Measurements from ENCODE around the gene PRKAR1B. TPM values are rescaled to one million over a fixed set of nuclear protein-coding genes. Genes with fewer than 3 reads are reported as not detected.

Gene PRKAR1B
- total and polyA plus RNA-seq, 4 experiments from 2014 or later: 6.5 to 16.6 (median 13.7) TPM

GRCh38 chr7:587767-588166 is 139.3 kb downstream of the PRKAR1B start:
- H3K9me3 Mint-ChIP-seq: peaks cover 0 to 8% (median 0%) of the 10 kb centered on the region in 8 donors
- peak overlapping the region in 3 of 7 donors; percentile 25 to 62 (median 30) for H3K27ac Mint-ChIP-seq
- H3K27me3 ChIP-seq (ENCODE audit: insufficient read depth, low read length): no peaks in the 10 kb centered on the region
- ChIA-PET POLR2A (ENCODE audit: partially characterized antibody) (no interaction called here), CTCF (ENCODE audit: partially characterized antibody) (no interaction called here)
- H3K4me3 ChIP-seq (ENCODE audit: low read length in 2 of 2): no peak overlapping the region
- peaks cover 25% of the 10 kb centered on the region for H3K4me1 ChIP-seq (ENCODE audit: insufficient read depth, low read length)
- H3K36me3 ChIP-seq (ENCODE audit: insufficient read depth, low read length): no peaks in the 10 kb centered on the region
- no peak overlapping the region for H3K27ac ChIP-seq (ENCODE audit: low read depth, low read length)
- peaks cover 7 to 18% of the 10 kb centered on the region in 2 donors for H3K36me3 Mint-ChIP-seq
- no peaks in the 10 kb centered on the region for H3K27me3 Mint-ChIP-seq
- DNase-seq: no peak
- H3K4me3 Mint-ChIP-seq: no peak overlapping the region
- intact Hi-C loops (cut with micrococcal nuclease): no loop called here
- peaks cover 24 to 37% (median 32%) of the 10 kb centered on the region in 4 donors for H3K4me1 Mint-ChIP-seq
- H3K9me3 ChIP-seq (ENCODE audit: control insufficient read depth in 1 of 2, low read length in 2 of 2): no peaks in the 10 kb centered on the region

- intact Hi-C loops (cut with micrococcal nuclease): no loop called here
- Mint-ChIP-seq H3K4me3 (no peak overlapping the region), H3K27ac (peak overlapping the region in 4 of 7 donors; percentile 27 to 95 (median 72))
These were observed 140.6 kb downstream of the PRKAR1B start for GRCh38 chr7:586494-586893.

GRCh38 chr7:585873-586272 is 141.2 kb downstream of the PRKAR1B start:
- ChIA-PET CTCF (ENCODE audit: partially characterized antibody) (interaction anchor here (1.1 to 1.3 kb wide), 3 partner anchors 15 to 52 kb away, joined by 3 read pairs; no protein-coding TSS in a partner anchor), POLR2A (ENCODE audit: partially characterized antibody) (interaction anchor here (1.1 to 3.7 kb wide), 3 partner anchors 16 to 33 kb away, joined by 3 to 55 read pairs (median 28); no protein-coding TSS in a partner anchor)
- Mint-ChIP-seq H3K36me3 (peaks cover 7 to 18% of the 10 kb centered on the region in 2 donors), H3K9me3 (peaks cover 0 to 8% (median 0%) of the 10 kb centered on the region in 8 donors), H3K4me1 (peaks cover 24 to 44% (median 36%) of the 10 kb centered on the region in 4 donors), H3K4me3 (peak overlapping the region in 4 of 8 donors; percentile 5 to 42 (median 10)), H3K27ac (peak overlapping the region in 6 of 7 donors; percentile 57 to 98 (median 88)), H3K27me3 (no peaks in the 10 kb centered on the region)
- intact Hi-C loops (cut with micrococcal nuclease): no loop called here
- no peaks in the 10 kb centered on the region for H3K27me3 ChIP-seq (ENCODE audit: insufficient read depth, low read length)
- H3K36me3 ChIP-seq (ENCODE audit: insufficient read depth, low read length): no peaks in the 10 kb centered on the region
- H3K4me3 ChIP-seq (ENCODE audit: low read length in 2 of 2): no peak overlapping the region
- H3K4me1 ChIP-seq (ENCODE audit: insufficient read depth, low read length): peaks cover 25% of the 10 kb centered on the region
- no peaks in the 10 kb centered on the region for H3K9me3 ChIP-seq (ENCODE audit: control insufficient read depth in 1 of 2, low read length in 2 of 2)
- no peak for DNase-seq
- H3K27ac ChIP-seq (ENCODE audit: low read depth, low read length): no peak overlapping the region

More at GRCh38 chr7:586494-586893, 140.6 kb downstream of the PRKAR1B start:
- no peaks in the 10 kb centered on the region for H3K9me3 ChIP-seq (ENCODE audit: control insufficient read depth in 1 of 2, low read length in 2 of 2)
- peaks cover 25% of the 10 kb centered on the region for H3K4me1 ChIP-seq (ENCODE audit: insufficient read depth, low read length)
- no peaks in the 10 kb centered on the region for H3K27me3 ChIP-seq (ENCODE audit: insufficient read depth, low read length)
- H3K4me1 Mint-ChIP-seq: peaks cover 24 to 44% (median 34%) of the 10 kb centered on the region in 4 donors
- H3K27ac ChIP-seq (ENCODE audit: low read depth, low read length): no peak overlapping the region
- H3K4me3 ChIP-seq (ENCODE audit: low read length in 2 of 2): no peak overlapping the region
- H3K36me3 ChIP-seq (ENCODE audit: insufficient read depth, low read length): no peaks in the 10 kb centered on the region
- no peaks in the 10 kb centered on the region for H3K27me3 Mint-ChIP-seq
- peaks cover 7 to 18% of the 10 kb centered on the region in 2 donors for H3K36me3 Mint-ChIP-seq
- ChIA-PET POLR2A (ENCODE audit: partially characterized antibody) (interaction anchor here (3.7 kb wide), 1 partner anchor 15 kb away, joined by 55 read pairs; no protein-coding TSS in a partner anchor), CTCF (ENCODE audit: partially characterized antibody) (interaction anchor here (1.1 to 1.3 kb wide), 3 partner anchors 14 to 52 kb away, joined by 3 read pairs; no protein-coding TSS in a partner anchor)
- H3K9me3 Mint-ChIP-seq: peaks cover 0 to 8% (median 0%) of the 10 kb centered on the region in 8 donors
- no peak for DNase-seq

GRCh38 chr7:585229-585711 is 141.8 kb downstream of the PRKAR1B start:
- Mint-ChIP-seq H3K9me3 (peaks cover 0 to 8% (median 0%) of the 10 kb centered on the region in 8 donors), H3K27me3 (no peaks in the 10 kb centered on the region), H3K27ac (peak overlapping the region; percentile 87 to 98 (median 95)), H3K4me3 (peak overlapping the region in 6 of 8 donors; percentile 14 to 47 (median 32)), H3K4me1 (peaks cover 24 to 44% (median 36%) of the 10 kb centered on the region in 4 donors), H3K36me3 (peaks cover 7 to 18% of the 10 kb centered on the region in 2 donors)
- Histone ChIP-seq H3K27me3 (ENCODE audit: insufficient read depth, low read length) (no peaks in the 10 kb centered on the region), H3K27ac (ENCODE audit: low read depth, low read length) (peak overlapping the region; percentile 77), H3K4me3 (ENCODE audit: low read length in 2 of 2) (no peak overlapping the region), H3K4me1 (ENCODE audit: insufficient read depth, low read length) (peaks cover 25% of the 10 kb centered on the region), H3K36me3 (ENCODE audit: insufficient read depth, low read length) (no peaks in the 10 kb centered on the region), H3K9me3 (ENCODE audit: control insufficient read depth in 1 of 2, low read length in 2 of 2) (no peaks in the 10 kb centered on the region)
- DNase-seq: peak in 1 of 5 donors; percentile 66
- intact Hi-C loops (cut with micrococcal nuclease): no loop called here
- ChIA-PET CTCF (ENCODE audit: partially characterized antibody) (interaction anchor here (0.7 to 1.5 kb wide), 4 partner anchors 15 to 135 kb away, joined by 3 read pairs; no protein-coding TSS in a partner anchor), POLR2A (ENCODE audit: partially characterized antibody) (interaction anchor here (0.7 to 3.7 kb wide), 6 partner anchors 16 to 234 kb away, joined by 3 to 55 read pairs (median 8); no protein-coding TSS in a partner anchor)

GRCh38 chr7:584820-585219 is 142.3 kb downstream of the PRKAR1B start:
- Histone ChIP-seq H3K4me3 (ENCODE audit: low read length in 2 of 2) (peak overlapping the region in 1 of 2 donors; percentile 87), H3K4me1 (ENCODE audit: insufficient read depth, low read length) (peaks cover 25% of the 10 kb centered on the region)

GRCh38 chr7:584122-584465 is 143.0 kb downstream of the PRKAR1B start:
- Histone ChIP-seq H3K27ac (ENCODE audit: low read depth, low read length) (peak overlapping the region; percentile 77), H3K36me3 (ENCODE audit: insufficient read depth, low read length) (no peaks in the 10 kb centered on the region)

More at GRCh38 chr7:584820-585219, 142.3 kb downstream of the PRKAR1B start:
- intact Hi-C loops (cut with micrococcal nuclease): loop anchor here (1.0 kb wide), 2 partner anchors 19 to 33 kb away; no protein-coding TSS in a partner anchor
- ChIA-PET CTCF (ENCODE audit: partially characterized antibody) (interaction anchor here (0.7 to 1.5 kb wide), 3 partner anchors 16 to 136 kb away, joined by 3 read pairs; no protein-coding TSS in a partner anchor), POLR2A (ENCODE audit: partially characterized antibody) (interaction anchor here (0.7 to 3.7 kb wide), 6 partner anchors 17 to 233 kb away, joined by 3 to 55 read pairs (median 8); no protein-coding TSS in a partner anchor)
- H3K36me3 Mint-ChIP-seq: peaks cover 7 to 18% of the 10 kb centered on the region in 2 donors
- H3K4me1 Mint-ChIP-seq: peaks cover 24 to 44% (median 36%) of the 10 kb centered on the region in 4 donors
- peaks cover 0 to 8% (median 0%) of the 10 kb centered on the region in 8 donors for H3K9me3 Mint-ChIP-seq
- no peaks in the 10 kb centered on the region for H3K27me3 ChIP-seq (ENCODE audit: insufficient read depth, low read length)
- DNase-seq: no peak
- peak overlapping the region in 7 of 8 donors; percentile 24 to 93 (median 90) for H3K4me3 Mint-ChIP-seq
- no peaks in the 10 kb centered on the region for H3K9me3 ChIP-seq (ENCODE audit: control insufficient read depth in 1 of 2, low read length in 2 of 2)
- no peaks in the 10 kb centered on the region for H3K27me3 Mint-ChIP-seq
- H3K27ac Mint-ChIP-seq: peak overlapping the region; percentile 87 to 98 (median 95)
- no peaks in the 10 kb centered on the region for H3K36me3 ChIP-seq (ENCODE audit: insufficient read depth, low read length)
- H3K27ac ChIP-seq (ENCODE audit: low read depth, low read length): peak overlapping the region; percentile 77

More at GRCh38 chr7:584122-584465, 143.0 kb downstream of the PRKAR1B start:
- Mint-ChIP-seq H3K27ac (peak overlapping the region; percentile 87 to 98 (median 96)), H3K4me1 (peaks cover 24 to 44% (median 36%) of the 10 kb centered on the region in 4 donors), H3K9me3 (peaks cover 0 to 8% (median 0%) of the 10 kb centered on the region in 8 donors), H3K36me3 (peaks cover 7 to 14% of the 10 kb centered on the region in 2 donors), H3K4me3 (peak overlapping the region; percentile 87 to 98 (median 92)), H3K27me3 (no peaks in the 10 kb centered on the region)
- intact Hi-C loops (cut with micrococcal nuclease): loop anchor here (1.0 kb wide), 2 partner anchors 20 to 34 kb away; no protein-coding TSS in a partner anchor
- H3K4me1 ChIP-seq (ENCODE audit: insufficient read depth, low read length): peaks cover 25% of the 10 kb centered on the region
- CTCF ChIA-PET (ENCODE audit: partially characterized antibody): interaction anchor here (0.6 to 1.5 kb wide), 2 partner anchors 36 to 253 kb away, joined by 3 to 4 read pairs; no protein-coding TSS in a partner anchor
- no peaks in the 10 kb centered on the region for H3K9me3 ChIP-seq (ENCODE audit: control insufficient read depth in 1 of 2, low read length in 2 of 2)
- peak; percentile 85 to 98 (median 91) for DNase-seq
- H3K4me3 ChIP-seq (ENCODE audit: low read length in 2 of 2): peak overlapping the region; percentile 30 to 87
- POLR2A ChIA-PET (ENCODE audit: partially characterized antibody): interaction anchor here (0.8 to 3.7 kb wide), 9 partner anchors 11 to 391 kb away, joined by 3 to 55 read pairs (median 7); partner anchors contain the start of gene COX19
- H3K27me3 ChIP-seq (ENCODE audit: insufficient read depth, low read length): no peaks in the 10 kb centered on the region

All from CD4-positive, alpha-beta memory T cell (primary cell).